ENCODE data around the gene PRG2.
"Not testable (repeated sequence)": the region's sequence is repeated elsewhere in the genome, so short reads cannot be mapped to it uniquely, and the experiment has no call there.

The PRG2 gene

GRCh38 chr11:57344826-57345225, 45.6 kb downstream of the PRG2 start:
- DNase-seq = no peak

GRCh38 chr11:57343825-57344224, 46.6 kb downstream of the PRG2 start:
- no peak for DNase-seq

GRCh38 chr11:57342702-57343101, 47.7 kb downstream of the PRG2 start:
- no peak for DNase-seq

- DNase-seq = no peak
These were observed 49.1 kb downstream of the PRG2 start for GRCh38 chr11:57341250-57341808.

- DNase-seq = peak; percentile 34
These were observed 50.3 kb downstream of the PRG2 start for GRCh38 chr11:57340039-57340615.

- DNase-seq = no peak
These were observed 51.1 kb downstream of the PRG2 start for GRCh38 chr11:57339328-57339727.

- DNase-seq = no peak
These were observed 52.3 kb downstream of the PRG2 start, which contains the start of gene P2RX3 for GRCh38 chr11:57338142-57338541. TSS of gene P2RX3 (plus strand) at chr11:57338352. CDS start at chr11:57338551, 199 bp downstream.

GRCh38 chr11:57336856-57337255, 53.6 kb downstream of the PRG2 start:
- DNase-seq = not testable (repeated sequence)
